Measurements from ENCODE around the gene FHIT.
"Not testable (repeated sequence)": the region's sequence is repeated elsewhere in the genome, so short reads cannot be mapped to it uniquely, and the experiment has no call there.

FHIT gene

GRCh38 chr3:59832702-59833101 lies 1418.5 kb downstream of the FHIT start:
- no peak for DNase-seq

GRCh38 chr3:59832241-59832640 lies 1419.0 kb downstream of the FHIT start:
- DNase-seq, result no peak

GRCh38 chr3:59831394-59831793 lies 1419.9 kb downstream of the FHIT start:
- no peak for DNase-seq

DNA sequence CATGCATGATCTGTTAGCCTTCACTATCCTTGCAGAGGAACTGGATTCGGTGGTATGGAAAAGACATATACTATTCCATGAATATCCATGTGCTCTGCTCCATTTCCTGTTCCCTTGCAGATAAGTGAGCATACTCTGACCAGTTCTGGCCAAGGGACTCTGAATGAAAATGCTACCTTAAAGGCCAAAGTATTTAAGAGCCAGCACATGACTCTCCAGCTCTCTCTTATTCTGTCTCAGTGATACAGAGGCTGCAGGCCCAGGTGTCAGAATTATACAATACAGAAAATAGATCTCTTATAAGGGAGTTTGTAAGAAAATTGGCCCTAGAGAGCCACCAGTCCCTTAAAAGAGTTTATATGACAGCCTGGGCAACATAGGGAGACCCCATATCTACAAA lies 1421.7 kb downstream of the FHIT start:
- DNase-seq, result no peak

DNA sequence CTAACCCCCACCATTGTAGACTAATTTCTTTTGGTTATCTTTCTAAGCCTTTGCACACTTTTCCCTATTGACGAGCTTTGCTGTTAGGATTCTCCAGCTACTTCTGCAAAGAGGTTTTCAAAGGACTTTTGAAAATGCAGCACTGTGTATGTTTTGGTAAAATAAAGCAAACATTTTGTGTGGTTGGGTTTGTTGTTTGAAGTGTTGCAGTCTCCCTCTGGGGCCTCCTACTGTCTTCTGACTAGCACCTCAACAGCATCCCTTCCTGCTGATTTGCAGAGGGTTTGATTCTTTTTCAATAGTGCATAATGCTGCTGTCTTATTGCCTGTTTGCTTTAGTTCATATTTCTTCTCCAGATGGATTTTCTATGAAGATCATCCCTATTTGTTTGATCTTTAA lies 1426.4 kb downstream of the FHIT start:
- no peak for DNase-seq

GRCh38 chr3:59821274-59821673 lies 1430.0 kb downstream of the FHIT start:
- no peak for DNase-seq

DNA sequence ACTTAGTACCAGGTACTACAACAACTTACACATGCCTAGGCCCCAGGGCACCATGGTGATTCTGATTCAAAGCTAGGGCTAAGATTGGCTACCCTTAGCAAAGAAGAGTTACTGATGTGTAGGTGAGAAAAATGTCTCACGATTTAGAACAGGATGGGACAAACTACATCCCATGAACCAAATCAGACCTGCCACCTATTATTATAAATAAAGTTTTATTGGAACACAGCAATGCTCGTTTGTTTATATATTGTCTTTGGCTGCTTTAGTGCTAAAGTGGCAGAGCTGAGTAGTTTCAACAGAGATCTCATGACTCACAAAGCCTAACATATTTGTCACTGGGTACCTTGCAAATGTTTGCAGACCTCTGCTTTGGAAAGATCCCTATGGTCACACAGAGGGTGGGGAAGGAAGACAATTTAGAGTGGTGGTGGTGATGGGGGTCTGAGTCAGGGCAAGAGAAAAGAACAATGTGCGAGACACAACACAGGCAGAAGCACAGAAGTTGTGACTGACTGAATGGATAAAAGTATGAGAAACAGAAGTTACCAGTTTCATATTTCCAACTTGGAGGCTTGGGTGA lies 1430.8 kb downstream of the FHIT start:
- no peak for DNase-seq

GRCh38 chr3:59818919-59819300 lies 1432.3 kb downstream of the FHIT start:
- DNase-seq, result no peak

- DNase-seq, result no peak
Measured at GRCh38 chr3:59818033-59818918, 1433.0 kb downstream of the FHIT start.

GRCh38 chr3:59817511-59817910 lies 1433.7 kb downstream of the FHIT start:
- DNase-seq, result no peak

DNA sequence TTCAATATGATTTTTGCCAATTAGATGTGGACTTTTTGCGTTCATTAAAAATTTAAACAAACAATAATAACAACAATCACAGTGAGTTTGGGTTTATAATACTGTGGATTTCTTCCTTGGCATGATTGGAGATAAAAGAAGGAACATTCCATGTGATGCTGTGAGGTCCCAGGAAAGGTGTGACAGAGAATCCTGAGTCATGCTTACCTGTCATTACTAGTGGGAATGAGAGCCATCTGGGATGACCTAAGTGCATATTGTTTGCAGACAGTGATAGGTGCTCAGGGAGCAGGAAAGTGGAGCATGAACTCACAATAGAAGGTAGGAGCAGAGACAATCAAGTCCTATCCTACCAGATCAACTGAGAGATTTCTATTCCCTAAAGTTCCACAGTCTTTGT lies 1434.9 kb downstream of the FHIT start:
- no peak for DNase-seq

GRCh38 chr3:59813148-59813538 lies 1438.1 kb downstream of the FHIT start:
- DNase-seq, result no peak

- DNase-seq, result no peak
Measured at GRCh38 chr3:59812237-59813147, 1438.8 kb downstream of the FHIT start.

DNA sequence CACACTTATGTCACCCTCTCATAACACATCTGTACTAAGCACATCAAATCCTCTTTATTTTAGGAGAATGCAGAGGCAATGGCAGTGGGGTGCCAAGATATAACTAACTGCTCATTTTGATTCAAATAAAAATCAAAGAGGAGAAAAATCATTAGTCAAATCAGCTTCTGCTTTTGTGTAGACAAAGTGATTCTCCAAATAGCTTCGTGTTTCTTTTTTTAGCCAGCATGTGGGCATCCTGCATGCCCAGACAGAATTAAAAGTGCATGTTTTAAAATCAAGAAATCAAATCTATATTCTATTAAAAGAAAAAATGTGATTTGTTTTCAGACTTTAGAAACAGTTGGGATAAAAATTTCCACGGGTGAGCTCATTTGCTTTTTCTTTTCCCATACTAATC lies 1440.1 kb downstream of the FHIT start:
- no peak for DNase-seq

GRCh38 chr3:59810606-59811005 lies 1440.6 kb downstream of the FHIT start:
- no peak for DNase-seq

- no peak for DNase-seq
Measured at GRCh38 chr3:59809710-59810444, 1441.4 kb downstream of the FHIT start.

DNA sequence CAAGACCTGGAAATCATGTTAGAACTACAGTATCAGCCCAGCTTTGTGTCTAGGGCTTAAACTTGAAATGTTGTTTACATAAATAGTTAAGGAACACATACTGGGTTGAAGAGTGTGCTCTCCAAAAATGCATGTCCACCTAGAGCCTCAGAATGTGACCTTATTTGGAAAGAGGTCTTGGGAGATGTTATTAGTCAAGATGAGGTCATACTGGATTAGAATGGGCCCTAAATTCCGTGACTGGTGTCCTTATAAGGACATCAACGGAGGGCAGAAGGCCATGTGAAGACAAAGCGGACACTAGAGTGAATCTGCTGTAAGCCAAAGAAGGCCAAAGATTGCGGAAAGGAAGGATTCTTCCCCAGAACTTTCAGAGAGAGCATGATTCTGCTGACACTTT lies 1442.2 kb downstream of the FHIT start:
- DNase-seq, result no peak

DNA sequence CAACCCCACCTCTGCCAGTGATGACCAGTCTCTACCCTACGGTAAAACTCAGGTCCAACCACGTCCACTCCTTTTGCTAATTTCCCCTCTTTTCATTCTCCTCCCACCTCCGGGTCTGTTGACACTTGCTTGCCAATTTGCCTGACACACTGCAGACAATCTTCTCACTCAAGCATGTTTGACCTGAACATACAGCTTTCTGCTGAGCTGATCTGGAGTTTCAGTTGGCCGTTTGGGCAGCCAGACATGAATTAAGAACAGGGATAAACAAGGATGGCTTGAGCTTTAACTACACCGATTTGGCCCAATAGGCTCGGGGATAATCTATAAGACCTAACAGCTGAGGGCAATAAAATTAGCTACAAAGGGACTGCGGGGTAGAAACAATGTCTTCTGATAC lies 1442.8 kb downstream of the FHIT start:
- no peak for DNase-seq

DNA sequence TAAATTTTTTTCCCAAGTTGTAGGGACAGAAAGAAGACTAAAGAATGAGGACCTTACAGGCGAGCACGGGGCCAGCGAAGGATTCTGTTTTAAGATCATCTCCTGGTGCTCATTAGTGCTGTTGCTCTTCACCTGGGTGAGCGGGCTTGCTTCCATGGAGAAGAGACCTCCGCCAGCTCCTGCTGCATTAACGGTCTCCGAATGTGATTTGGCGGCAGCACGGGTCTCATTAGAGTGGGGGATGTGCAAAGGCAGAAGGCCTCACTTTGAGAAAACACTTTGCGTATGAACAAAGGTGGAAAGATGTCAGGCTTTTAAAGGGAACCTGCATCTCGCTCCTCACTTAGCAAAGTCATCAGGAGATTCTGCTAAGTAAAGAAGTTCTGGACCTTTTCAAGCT lies 1448.0 kb downstream of the FHIT start:
- DNase-seq, result no peak

- not testable (repeated sequence) for DNase-seq
Measured at GRCh38 chr3:59802453-59802852, 1448.8 kb downstream of the FHIT start.

DNA sequence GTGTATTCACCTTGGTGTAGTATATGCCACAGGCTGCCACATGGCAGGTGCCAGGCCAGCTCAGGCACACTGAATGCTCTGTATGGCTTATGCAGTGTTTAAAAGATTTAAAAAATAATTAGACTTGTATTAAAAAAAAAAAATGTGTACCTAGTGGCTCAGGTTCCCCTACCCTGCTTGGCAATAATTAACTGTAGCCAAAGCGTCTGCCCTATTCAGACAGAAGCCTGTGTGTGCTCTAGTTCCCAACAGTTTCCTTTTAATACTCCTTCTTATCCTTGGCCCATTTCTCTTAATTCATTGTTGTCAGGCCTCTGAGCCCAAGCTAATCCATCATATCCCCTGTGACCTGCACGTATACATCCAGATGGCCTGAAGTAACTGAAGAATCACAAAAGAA lies 1449.2 kb downstream of the FHIT start:
- DNase-seq, result no peak

- no peak for DNase-seq
Measured at GRCh38 chr3:59800481-59800880, 1450.8 kb downstream of the FHIT start.
